Brain microvascular endothelial cell (primary cell): ENCODE results near the gene LPCAT1.
A peak's percentile ranks its signal among the peaks of the same experiment; 100 is the strongest.

Source experiments
- DNase-seq: peaks from one replicate; pipeline ENCODE4 v3.0.0-alpha.2; 2020
- H3K27ac ChIP-seq: fragments of 250-450 bp; sonication (Bioruptor Pico); 2 replicates; pipeline ENCODE4 v1.5.1; 2020; ENCODE audit warnings: mild to moderate bottlenecking, moderate library complexity
- H3K27me3 ChIP-seq: fragments of 250-450 bp; sonication (Bioruptor Pico); replicated peaks from 2 replicates; pipeline ENCODE4 v1.5.1; 2020; ENCODE audit warnings: mild to moderate bottlenecking
- H3K36me3 ChIP-seq: fragments of 250-450 bp; sonication (Bioruptor Pico); replicated peaks from 2 replicates; pipeline ENCODE4 v1.5.1; 2020; ENCODE audit warnings: mild to moderate bottlenecking
- H3K4me3 ChIP-seq: 2 replicates; pipeline ENCODE4 v1.5.1; 2011; ENCODE audit warnings: low read depth, mild to moderate bottlenecking, control low read depth, low read length, moderate library complexity
- in situ Hi-C: cut with HindIII; loops from 2 replicates; pipeline ENCODE4 v1.10.0; 2017; ENCODE audit warnings: low sequenced_read_pairs, low pct_ligation_motif_present
- TF ChIP-seq, protein P1 (sequence below): IDR thresholded peaks from 2 replicates; pipeline ENCODE4 v1.5.1; 2011; ENCODE audit warnings: low read depth, mild to moderate bottlenecking, moderate library complexity, low read length, control low read depth, inconsistent platforms; ENCODE audit errors: missing control alignments

Gene LPCAT1

DNA sequence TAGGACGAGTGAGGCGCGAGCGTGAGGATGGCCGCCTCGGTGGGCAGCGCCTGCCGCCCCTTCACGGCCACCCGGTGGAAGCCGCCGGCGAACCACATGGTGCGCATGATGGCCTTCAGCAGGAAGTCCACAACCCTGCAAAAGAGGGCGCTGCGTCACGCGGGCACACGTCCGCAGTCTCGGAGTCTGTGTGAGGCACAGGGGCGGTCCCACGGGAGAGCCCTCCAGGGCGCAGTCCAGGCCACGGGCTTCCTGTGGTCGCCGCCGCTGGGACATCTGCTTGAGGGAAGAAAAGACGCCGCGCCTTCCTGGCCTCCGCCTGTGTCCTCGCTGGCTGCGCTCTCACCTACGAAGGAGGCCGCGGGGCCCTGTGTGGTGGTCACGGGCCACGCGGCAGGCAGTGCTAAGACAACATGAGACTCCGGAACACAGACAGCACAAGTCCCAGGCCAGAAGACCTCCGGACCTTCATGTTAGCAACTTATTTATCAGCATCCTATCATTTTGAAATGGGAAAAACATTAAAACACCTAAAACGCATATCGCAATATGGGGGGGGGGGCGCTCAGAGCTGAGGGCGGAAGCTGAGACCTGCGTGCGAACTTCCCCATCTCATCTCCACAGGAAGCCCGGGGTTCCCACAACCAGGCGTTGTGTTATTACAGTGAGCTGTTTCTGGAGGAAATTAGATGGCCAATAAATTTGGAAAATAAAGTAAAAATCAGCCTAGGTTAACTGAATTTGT lies 28.8 kb downstream of the LPCAT1 start:
- TF ChIP-seq, protein P1, sequence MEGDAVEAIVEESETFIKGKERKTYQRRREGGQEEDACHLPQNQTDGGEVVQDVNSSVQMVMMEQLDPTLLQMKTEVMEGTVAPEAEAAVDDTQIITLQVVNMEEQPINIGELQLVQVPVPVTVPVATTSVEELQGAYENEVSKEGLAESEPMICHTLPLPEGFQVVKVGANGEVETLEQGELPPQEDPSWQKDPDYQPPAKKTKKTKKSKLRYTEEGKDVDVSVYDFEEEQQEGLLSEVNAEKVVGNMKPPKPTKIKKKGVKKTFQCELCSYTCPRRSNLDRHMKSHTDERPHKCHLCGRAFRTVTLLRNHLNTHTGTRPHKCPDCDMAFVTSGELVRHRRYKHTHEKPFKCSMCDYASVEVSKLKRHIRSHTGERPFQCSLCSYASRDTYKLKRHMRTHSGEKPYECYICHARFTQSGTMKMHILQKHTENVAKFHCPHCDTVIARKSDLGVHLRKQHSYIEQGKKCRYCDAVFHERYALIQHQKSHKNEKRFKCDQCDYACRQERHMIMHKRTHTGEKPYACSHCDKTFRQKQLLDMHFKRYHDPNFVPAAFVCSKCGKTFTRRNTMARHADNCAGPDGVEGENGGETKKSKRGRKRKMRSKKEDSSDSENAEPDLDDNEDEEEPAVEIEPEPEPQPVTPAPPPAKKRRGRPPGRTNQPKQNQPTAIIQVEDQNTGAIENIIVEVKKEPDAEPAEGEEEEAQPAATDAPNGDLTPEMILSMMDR: no peak
- no peak overlapping the region for H3K4me3 ChIP-seq
- DNase-seq: no peak
- H3K27me3 ChIP-seq: no peaks in the 10 kb centered on the region
- peaks cover 32% of the 10 kb centered on the region for H3K36me3 ChIP-seq
- in situ Hi-C loops: no loop called here
- H3K27ac ChIP-seq: no peak overlapping the region

DNA sequence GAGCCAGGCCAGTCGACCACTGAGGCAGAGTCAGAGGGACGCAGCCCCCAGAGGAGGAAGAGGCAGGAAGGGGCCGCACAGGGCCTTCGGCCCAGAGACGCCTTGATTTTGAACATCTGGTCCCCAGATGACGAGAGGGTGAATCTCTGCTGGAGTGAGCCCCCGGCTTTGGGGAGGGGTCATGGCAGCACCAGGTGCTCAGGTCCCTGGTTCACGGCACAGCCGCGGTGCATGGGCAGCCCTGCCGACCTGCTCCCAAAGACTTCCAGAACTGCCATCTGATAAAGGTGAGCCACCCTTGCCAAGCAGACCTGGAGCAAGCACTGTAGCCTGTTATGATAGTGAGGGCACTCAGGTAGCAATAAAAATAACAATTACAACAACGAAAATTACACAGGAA lies 29.8 kb downstream of the LPCAT1 start:
- DNase-seq: no peak
- no peak overlapping the region for H3K4me3 ChIP-seq
- H3K27ac ChIP-seq: no peak overlapping the region
- H3K36me3 ChIP-seq: peaks cover 32% of the 10 kb centered on the region
- H3K27me3 ChIP-seq: no peaks in the 10 kb centered on the region
- TF ChIP-seq, protein P1: no peak
- in situ Hi-C loops: no loop called here

DNA sequence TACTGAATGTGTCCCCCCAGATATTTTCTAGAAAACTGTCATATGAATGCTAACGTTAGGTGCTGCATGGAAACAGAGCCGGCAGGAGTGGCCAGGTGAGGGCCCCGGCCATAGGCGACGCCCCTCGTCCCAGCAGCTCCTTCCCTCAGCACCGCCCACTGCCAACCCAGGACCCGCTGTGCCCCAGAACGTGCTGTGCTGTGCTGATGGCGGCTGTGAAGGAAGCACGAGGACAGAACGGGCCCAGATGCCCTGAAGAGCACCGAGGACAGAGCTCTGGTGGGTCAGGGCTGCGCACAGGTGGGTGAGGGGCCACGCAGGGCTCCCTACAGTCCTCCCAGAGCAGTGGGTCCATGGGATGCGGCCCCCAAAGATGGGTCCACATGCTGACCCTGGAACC lies 30.3 kb downstream of the LPCAT1 start:
- in situ Hi-C loops: no loop called here
- Histone ChIP-seq H3K27me3 (no peaks in the 10 kb centered on the region), H3K4me3 (no peak overlapping the region), H3K36me3 (peaks cover 32% of the 10 kb centered on the region), H3K27ac (no peak overlapping the region)
- DNase-seq: no peak
- TF ChIP-seq, protein P1: no peak

DNA sequence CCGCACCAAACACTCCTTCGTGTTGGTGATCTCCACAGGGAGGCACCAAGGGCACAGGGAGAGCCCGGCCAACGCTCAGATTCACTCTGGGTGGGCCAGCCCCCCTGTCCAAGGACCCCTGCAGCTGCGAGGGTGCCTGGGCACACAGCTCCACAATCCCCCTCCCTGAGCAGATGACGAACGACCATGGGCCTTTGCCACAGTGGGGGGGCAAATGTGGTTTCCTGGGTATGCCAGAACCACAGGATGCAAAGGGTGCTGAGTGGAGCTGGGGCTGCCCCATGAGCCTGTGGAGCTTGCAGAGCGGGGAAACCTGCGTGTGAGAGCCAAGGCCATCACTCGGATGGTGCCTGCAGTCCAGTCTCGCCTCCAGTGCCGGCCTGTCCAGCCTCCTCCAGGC lies 31.0 kb downstream of the LPCAT1 start:
- no peak overlapping the region for H3K4me3 ChIP-seq
- H3K27ac ChIP-seq: no peak overlapping the region
- no peak for DNase-seq
- H3K36me3 ChIP-seq: peaks cover 36% of the 10 kb centered on the region
- in situ Hi-C loops: no loop called here
- TF ChIP-seq, protein P1: no peak
- H3K27me3 ChIP-seq: no peaks in the 10 kb centered on the region

DNA sequence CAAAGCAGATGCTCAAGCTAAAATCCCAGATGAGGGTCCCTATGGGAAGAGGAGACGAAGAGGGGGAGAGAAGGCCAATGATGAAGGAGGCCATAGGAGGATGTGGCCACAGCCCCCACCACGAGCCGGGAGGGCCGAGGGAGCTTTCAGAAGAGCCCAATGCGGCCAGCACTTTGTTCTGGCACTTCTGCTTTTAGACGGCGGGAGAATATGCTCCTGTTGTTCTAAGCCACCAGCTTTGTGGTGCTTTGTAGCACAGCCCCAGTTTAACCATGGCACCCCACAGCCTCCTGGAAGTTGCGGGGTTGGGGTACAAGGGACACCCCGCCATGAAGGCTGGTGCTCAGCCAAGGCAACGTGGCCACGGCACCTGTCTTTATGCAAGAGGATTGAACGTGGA lies 33.4 kb downstream of the LPCAT1 start:
- Histone ChIP-seq H3K27ac (no peak overlapping the region), H3K4me3 (no peak overlapping the region), H3K27me3 (no peaks in the 10 kb centered on the region), H3K36me3 (peaks cover 50% of the 10 kb centered on the region)
- TF ChIP-seq, protein P1: no peak
- DNase-seq: no peak
- in situ Hi-C loops: no loop called here

DNA sequence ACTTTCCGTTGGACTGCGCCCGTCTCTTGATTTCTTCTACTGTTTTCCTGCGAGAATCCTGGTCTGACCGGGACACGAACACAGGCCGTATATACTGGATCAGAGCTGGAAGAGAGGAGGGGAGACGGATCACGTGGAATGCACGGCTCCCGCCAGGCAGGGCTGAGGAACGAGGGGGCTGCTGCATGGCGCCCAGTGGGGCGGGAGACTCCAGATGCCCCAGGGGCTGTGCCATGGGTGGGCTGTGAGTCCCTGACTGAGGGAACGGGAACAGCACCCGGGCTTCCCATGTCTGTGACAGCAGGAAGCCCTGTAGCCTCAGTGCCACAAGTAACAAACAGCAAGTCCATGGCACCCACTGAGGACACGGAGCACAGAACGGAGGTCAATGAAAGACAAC lies 34.0 kb downstream of the LPCAT1 start:
- DNase-seq: no peak
- TF ChIP-seq, protein P1: no peak
- peaks cover 50% of the 10 kb centered on the region for H3K36me3 ChIP-seq
- no peak overlapping the region for H3K4me3 ChIP-seq
- peak overlapping the region; percentile 10 for H3K27ac ChIP-seq
- H3K27me3 ChIP-seq: no peaks in the 10 kb centered on the region
- in situ Hi-C loops: no loop called here
